Measurements from ENCODE around the gene PNPLA1.

Gene PNPLA1

DNA sequence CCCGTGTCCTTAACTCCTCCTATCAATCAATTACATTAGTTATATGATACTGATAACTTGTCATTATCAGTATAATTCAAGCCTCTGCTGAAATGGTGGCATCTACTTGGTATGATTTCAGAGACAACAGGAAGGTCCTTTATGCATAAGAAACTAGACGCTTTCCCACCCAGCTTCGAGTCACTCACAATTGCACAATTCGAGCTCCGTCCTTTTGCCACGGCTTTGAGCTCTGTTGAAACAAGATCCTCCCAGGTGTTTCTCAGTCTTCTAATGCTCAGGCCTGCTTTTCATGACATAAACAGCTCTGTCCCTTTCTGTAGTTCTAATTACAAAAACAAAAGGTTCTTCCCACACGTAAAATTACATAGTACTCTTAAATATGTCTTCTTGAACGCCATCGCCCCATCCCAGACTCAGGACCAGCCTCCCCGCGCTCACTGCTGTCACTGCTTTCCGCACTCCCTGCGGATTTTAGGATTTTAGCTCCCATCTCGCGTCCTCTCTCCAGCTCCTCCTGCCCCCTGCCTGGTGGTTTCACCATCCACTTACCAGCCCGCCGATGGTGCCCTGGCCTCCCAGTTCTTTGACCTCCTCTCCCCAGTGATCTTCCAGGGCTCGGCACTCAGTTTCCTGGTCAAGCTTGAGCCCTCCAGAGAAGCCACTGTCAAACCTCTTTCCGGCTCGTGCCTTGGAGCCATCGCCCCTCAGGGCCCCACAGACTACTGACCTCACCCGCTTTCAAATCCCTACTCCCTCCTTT lies 23.2 kb upstream of the PNPLA1 start:
- DNase-seq: peak; percentile 67

DNA sequence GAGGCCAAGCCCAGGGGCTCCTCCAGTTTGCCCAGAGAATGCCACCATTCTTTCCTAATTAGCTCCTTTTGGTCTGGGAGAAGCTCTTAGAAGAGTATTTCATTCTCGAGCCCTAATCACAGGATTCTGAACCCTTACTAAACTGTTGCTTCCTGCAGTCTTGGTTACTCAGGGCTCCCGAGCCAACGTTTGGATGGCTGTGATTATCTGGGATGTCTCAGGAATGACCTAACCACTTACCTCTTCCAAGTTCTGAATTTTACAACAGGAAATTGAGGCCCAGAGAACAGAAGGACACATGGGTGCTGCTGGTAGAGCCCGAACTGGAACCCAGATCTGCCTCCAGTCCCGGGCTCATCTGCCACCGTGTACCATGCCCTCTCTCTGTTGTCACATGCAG lies 22.2 kb upstream of the PNPLA1 start:
- DNase-seq: no peak

DNA sequence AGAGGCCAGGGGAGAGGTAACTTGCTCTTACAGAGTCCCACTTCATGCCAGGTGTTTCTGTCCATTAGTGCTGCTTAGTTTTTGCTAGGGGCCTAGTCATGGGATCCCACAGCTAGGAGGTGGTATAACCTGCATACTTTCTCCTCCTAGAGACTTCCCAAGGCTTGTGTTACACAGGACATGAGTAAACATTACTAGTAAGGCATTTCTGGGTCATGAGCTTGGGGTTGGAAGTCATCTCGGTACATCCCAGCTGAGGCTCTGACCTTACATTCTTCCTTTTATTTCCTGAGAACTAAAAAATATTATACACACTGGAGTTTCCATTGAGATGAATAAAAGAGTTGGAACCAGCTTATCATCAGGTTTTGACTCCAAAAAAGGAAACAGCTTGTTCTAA lies 20.9 kb upstream of the PNPLA1 start:
- no peak for DNase-seq

DNA sequence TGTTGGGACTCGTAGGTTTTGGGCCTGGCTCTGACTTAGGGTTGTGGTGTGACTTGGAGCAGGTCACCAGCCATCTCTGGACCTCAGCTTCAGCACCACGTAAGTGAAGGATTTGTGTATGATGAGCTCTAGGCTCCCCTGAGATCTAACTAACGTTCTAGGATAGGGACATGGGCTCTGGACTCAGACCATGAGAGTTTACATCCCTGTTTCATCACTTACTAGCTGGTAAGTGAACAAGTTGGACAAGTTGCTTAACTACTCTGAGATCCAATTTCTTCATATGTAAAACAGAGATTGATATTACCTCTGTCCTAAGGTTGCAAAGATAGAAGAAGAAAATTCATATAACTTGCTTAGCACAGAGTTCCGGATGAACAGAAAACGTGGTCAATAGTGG lies 20.3 kb upstream of the PNPLA1 start:
- no peak for DNase-seq

DNA sequence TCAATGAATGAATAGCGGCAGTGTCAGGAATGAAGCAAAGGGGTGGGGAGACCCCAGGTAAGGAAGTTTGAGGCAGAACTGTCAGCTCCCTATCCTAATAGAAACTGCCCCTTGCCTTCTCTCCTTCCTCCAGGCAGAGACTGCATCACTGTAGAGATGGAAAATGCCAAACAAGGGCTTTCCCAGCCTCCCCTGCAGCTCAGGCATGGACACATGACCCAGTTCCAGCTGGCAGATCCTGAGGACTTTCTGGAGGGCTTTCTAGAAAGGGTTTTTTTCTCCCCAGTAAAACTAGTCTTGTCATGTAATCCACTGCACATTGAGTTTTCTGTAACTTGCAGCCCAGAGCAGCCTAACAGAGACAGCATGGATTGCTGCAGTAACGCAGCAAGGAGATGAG lies 17.9 kb upstream of the PNPLA1 start:
- DNase-seq: no peak

DNA sequence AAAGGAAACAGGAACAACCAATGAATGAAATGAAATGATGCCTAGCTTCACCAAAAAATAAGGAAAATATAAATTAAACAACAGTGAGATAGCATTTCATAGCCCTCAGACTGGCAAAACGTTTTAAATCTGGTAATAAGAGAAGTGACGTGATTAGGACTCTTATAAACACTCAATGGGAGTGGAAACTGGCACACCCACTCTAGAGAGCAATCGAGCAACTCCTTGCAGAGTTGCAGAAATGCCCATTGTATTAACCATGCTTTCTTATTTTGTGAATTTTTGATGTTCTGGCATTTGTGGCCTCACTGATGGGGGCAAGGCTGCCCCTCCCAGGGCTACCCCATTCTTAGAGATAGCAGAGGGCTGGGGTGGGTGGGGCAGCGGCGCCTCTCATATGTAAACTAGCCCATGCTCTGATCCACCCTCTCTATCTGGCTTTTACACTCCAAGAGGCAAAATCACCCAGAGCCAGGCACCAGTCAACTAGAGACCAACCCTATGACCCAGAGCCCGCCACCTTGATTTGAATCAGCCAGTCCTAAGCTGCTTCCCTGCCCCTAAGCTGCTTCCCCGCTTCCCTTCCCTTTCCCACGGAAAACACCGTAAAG lies 6.4 kb upstream of the PNPLA1 start:
- no peak for DNase-seq

DNA sequence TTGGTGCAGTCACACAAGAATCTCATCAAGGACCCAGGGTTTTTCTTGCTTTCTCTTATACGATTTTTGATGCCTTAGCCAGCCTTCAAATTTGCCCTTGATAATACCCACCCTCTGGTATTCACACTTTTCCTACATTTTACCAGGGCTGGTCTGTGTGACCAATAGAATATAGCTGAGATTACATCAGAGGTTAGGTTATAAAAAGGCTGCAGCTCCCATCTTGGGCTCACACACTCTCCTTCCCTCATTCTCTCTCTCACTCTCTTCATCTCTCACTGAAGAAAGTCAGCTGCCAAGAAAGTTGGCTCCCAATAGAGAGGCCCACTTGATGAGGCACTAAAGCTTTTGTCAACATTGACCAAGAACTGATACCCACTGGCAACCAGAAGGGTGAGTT lies 4.1 kb upstream of the PNPLA1 start:
- DNase-seq: no peak

DNA sequence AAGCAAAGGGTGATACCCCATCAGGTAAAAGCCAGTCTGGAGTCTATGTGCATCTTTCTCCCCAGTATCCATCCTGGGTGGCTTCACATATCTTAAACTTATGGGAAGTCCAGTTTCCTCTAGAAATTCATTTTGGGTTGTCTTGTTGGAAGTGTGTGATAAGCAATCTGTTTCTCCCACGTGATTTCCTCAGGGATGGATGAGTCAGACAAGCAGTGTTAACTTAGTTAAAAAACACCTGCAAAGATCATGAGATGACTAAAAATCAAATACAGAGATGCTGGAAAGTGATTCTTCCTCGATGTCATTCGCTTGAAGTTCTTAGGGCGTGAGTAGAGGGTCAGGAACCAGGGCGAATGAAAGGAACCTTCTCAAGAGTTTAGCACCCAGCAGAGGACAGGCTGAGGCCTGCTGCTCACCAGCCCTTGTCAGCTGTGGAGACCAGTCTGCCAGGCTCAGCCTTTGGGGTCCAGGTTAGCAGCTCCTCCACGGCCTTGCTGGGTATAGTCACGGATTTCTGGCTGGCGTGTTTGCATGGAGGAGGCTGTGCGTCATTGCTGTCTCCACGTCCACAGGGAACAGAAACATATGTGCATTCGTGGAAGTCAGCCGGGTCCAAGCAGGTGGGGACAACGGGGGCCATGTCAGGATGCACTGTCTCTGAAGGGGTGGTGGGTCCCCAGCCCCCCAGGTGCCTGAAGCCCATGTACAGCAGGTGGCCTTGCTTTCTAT lies 2.8 kb upstream of the PNPLA1 start:
- no peak for DNase-seq

DNA sequence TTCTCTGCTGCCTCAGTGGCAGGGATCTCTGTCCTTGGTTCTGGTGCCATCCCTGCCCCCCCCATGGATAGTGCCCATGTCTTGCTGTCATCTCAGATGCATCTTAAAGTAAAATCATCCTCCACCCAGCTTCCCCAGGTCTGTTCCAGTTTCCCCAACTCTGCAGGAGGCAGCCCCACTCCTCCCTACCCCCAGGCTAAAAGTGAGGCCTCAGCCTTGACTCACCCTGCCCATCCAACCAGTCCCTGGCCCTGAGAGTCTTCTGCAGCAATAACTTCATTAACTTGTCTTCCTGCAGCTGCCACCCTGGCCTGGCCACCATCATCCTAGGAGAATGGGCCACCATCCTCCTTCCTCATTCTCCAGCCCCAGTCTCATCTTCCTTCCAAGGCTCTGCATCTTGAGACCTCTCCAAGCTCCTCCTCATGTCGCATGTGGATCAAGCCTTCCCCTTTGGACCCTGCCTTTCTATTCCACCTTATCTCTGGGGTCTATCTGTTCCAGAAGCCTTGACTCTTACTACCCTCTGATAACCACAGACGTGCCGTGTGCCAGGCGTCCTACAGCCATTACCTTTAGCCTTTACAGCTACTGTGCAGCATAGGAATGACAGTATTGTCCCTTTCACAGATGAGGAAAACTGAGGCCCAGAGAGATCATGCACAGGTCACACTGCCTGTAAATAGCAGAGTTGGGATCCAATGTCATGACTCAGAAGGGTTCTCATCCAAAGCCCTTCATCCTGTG lies 2.0 kb upstream of the PNPLA1 start:
- DNase-seq: no peak

DNA sequence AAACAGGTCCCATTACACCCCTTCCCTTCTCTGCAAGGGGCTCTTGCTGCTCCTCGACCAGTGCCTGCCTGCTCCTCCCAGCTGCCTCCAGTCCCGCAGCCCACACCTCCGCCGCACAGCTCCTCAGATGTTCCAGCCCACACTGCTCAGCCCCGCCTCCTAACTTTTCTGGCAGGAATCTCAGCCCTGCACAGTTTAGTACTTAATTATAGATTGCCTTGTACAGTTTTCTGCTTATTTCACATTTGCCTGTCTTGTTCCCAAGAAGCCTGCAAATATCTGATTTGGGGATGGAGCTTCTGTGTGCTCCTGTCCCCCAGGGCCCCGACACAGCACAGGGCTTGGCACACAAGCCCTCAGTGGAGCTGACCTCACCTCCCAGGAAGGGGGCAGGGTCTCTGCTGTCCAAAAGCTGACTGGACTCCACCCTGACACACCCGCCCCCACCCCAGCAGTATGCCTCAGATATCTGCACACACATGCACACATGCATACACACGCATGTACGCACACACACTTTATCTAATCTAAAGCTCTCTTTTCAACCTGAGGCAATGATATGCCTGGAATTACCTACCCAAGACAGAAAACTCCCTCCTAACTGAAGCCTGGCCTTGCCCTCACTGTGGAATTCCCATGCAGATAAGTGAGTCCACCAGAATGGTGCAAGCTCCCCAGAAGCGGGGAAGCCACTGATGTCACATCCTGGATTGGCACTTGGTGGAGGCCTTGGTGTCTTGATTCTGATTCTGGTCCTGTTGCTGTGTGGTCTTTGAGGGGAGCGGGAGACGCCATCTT lies 1.2 kb upstream of the PNPLA1 start:
- no peak for DNase-seq

DNA sequence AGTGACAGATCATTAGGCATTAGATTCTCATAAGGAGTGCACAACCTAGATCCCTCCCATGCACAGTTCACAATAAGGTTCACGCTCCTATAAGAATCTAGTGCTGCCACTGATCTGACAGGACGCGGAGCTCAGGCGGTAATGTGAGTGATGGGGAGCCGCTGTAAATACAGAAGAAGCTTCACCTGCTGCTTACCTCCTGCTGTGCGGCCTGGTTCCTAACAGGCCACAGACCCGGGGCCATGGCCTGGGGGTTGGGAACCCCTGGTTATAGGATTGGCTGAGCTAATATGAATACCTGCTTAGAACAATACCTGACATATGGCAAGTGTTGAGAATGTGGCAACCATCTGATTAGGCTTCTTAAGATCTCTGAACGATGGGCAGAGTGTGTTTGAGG lies 2.4 kb downstream of the PNPLA1 start:
- DNase-seq: no peak

DNA sequence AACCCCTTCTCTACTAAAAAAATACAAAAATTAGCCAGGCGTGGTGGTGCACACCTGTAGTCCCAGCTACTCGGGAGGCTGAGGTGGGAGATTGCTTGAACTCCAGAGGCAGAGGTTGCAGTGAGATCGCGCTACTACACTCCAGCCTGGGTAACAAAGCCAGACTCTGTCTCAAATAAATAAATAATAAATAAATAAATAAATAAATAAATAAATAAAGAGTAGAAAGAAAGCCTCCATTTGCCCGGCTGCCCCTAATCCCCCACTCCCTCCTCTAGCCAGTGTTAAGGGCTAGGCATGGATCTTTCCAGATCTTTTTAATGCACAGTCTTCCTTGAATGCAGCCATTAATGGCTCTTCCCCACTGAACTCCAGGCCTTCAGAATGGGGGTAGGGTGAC lies 3.2 kb downstream of the PNPLA1 start:
- no peak for DNase-seq

DNA sequence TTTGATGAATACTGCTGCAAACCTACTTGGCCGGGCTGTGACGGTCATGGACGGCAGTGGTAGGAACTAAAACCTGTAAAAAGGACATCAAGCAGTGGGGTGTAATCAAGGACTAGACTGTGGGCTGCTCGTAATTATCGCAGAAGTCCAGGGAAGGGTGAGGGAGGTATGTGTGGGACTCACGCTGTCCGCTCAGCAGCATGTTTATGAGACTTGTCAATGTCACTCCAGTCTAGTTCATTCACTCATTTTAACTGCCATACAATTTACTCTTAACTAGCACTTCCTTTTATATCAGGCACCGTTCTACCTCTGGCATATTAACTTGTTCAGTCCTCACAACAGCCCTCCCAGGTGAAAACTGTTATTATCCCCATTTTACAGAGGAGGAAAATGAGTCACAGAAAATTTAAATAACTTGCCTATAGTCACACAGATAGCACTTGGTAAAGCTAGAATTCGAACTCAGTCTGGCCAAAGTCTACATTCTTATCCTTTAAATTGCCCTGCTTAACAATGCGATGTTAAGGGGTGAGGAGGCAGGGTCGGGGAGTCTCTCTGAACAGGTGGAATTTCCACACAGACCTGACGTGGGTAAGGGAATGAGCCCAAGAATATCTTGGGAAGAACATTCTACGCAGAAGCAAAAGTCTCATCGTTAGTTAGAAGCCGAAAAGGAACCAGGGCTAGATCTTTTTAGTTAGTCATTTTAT lies 4.1 kb downstream of the PNPLA1 start:
- DNase-seq: no peak

DNA sequence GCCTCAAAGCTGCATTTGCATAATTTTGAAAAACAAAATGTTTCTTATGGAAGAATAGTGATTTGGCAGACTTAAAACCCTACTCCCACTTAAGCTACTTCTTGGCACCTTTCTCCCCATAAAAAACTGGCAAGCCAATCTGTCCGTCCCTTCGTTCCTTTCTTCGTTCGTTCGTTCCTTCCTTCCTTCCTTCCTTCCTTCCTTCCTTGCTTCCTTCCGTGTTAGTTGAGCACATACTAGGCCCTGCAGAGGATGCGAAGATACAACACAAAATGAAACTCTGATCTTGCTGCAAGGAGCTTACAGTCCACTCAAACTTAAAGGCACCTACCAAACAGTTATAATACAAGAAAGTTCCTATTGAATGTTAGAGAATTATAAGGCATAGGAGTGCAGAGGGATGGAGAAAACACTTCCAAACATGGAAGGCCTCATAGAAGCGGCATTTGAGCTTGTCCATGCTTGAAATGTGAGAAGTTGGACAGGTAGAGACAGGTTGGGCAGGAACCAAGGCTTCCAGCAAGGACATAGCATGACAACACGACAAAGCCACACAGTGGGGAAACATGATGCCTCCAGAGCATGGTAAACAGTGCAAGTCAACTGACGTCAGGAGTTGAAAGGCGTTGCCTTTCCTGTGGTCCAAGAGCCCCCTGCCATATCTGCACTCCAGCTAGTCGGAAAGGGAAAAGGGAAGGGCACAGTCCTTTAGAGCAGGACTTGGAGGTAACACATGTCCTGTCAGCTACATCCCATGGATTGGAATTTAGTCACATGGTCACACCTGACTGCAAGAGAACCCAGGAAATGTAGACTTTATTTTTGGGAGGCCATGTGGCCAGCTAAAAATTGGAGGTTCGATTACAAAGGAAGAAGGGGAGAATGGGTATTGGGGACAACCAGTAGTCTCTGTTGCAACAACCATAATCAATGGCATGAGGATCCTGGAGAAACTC lies 7.0 kb downstream of the PNPLA1 start:
- no peak for DNase-seq

DNA sequence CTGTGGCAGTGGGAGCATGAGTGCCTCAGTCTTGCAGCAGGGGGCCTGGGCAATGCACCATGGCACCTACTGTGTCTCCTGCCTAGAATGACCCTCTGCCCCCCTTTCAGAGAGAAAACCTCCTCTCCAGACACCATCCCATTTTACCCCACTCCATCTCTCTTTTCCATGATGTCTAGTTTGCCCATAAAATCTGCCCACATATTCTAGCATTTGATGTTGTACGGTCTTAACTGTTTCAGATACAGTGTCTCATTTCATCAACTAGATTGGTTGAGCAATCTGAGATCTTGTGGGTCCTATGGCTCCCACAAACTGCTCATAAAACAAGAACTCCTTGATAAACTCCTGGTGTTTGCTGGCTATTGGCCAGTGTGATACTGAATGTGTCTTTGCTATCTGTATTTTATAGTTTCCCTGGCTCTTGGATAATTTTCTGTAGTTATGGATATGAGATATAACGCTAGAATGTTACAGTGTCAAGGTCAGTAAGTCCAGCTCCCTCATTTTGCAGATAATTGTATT lies 8.1 kb downstream of the PNPLA1 start:
- DNase-seq: peak; percentile 27

DNA sequence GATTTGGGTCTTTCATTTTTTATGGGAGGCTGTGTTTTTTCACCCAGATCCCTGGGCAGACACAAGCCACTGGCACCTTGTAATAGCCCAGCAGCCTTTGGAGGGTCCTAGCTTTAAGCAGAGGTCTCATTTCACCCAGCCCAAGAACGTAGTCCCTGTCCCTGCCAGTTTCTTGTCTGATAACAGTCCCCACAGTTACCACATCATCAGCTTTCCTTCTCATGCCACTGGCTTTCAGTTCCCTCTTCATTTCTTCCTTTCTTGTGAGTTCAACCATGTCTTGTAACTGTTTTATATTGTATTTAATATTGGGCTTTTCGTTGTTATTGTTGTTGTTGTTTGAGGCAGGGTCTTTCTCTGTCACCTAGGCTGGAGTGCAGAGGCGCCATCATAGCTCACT lies 10.6 kb downstream of the PNPLA1 start:
- DNase-seq: peak; percentile 85

DNA sequence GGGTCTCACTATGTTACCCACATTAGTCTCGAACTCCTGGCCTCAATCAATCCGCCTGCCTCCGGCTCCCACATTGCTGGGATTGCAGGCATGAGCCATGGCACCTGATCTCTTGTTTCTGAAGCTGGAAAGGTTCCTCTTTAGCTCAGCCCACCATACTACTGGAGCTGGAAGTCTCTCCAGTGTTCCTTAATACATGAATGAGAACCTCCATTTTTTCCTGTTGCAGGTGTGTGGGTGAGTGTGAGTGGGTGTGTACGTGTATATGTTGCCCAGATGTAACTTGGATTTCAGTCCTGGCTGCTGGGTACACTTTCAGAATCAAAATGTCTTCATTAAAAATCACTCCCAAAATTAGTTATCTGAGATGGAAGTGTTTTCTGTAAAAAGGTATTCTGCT lies 11.1 kb downstream of the PNPLA1 start:
- no peak for DNase-seq

DNA sequence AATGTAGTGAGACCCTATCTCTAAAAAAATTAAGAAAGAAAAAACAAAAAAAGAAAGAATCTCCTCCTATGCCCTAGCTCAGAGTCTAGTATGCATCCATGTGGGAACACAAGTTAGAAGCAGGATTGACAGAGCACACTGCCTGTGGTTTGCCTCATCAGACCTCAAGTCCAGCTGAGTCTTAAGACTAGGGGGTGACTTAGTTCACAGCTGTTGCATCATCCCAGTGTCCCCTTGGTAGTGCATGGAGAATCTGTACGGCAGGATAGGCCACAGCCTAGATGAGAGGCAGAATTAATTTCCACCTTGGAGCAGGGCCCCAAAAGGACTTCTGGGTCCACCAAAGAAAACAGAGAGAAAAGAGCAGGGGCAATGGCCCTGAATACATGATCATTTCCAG lies 13.7 kb downstream of the PNPLA1 start:
- DNase-seq: peak; percentile 87

DNA sequence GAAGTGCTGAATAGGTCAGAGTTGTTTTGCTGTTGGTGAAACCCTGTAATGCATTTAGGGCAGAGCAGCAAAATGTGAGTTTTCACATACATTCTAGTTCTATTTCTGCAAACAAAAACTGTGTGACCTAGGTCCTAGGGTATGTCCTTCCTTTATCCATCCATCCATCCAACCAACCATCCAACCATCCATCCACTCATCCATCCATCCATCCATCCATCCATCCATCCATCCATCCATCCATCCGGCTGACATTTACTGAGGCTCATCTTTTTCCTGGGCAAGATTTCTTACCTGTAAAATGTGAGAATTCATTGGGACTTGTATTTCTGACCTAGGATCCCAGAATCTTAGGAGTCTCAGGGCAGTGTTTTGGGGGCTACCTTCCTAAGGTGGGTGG lies 14.5 kb downstream of the PNPLA1 start:
- no peak for DNase-seq

DNA sequence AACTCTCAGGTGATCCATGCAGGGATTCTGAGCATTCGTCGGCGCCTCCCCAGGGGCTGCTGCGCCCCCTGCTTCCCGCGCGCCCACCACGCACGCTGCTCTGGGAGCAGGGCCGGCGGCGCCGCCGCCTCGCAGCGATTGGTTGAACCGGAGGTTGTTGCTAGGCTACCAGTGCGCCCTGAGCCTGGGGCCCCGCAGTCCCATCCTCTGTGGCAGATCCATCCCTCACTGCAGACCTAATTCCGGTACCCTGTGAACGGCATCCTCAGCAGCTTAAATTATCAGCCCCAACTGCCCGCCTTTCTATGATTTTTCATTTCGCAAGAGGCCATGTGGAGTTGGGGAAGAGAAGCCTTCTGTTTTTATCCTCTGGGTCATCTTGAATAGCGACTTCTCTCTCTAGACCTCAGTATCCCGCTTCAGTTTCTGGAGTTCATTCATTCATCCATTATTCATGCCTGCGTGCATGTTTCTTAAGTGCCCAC lies 15.4 kb downstream of the PNPLA1 start:
- peak; percentile 76 for DNase-seq
